GM12878 (cell line): ENCODE data around the gene TGM2. TPM values are rescaled to one million over a fixed set of nuclear protein-coding genes. Genes with fewer than 3 reads are reported as not detected.

ENCODE experiments used
- ATAC-seq: fragments of 200-7000 bp; cut with Tn5 transposase; 3 replicates; pipeline ENCODE4 v1.9.1; 2020; ENCODE audit warnings: mild to moderate bottlenecking, moderate library complexity
- BruUV-seq: library from RNA; stranded (reverse); fragments of 400-500 nt; replicated peaks from 2 replicates; lab custom pipeline; 2021; lab: Mats Ljungman, UMichigan
- CTCF ChIA-PET: fragments of 300-600 bp; sonication (Branson Sonifier 250); formaldehyde crosslinking; extraction: SDS; loops from one replicate; lab custom pipeline; 2021; ENCODE audit warnings: inconsistent platforms; lab: Yijun Ruan, JAX
- POLR2A ChIA-PET: fragments of 350-600 bp; formaldehyde crosslinking; extraction: SDS; loops from one replicate; lab custom pipeline; 2021; ENCODE audit warnings: inconsistent platforms; lab: Charles Lee
- RAD21 ChIA-PET: fragments of 300-600 bp; sonication (Branson Sonifier 250); formaldehyde crosslinking; loops from one replicate; lab custom pipeline; 2023; ENCODE audit warnings: antibody characterized with exemption; ENCODE audit not compliant: unreplicated experiment; lab: Charles Lee
- SMC1A ChIA-PET: fragments of 300-600 bp; sonication (Branson Sonifier 250); formaldehyde crosslinking; loops from one replicate; lab custom pipeline; 2023; ENCODE audit not compliant: unreplicated experiment, uncharacterized antibody; lab: Charles Lee
- DNase-seq: peaks from one replicate; pipeline ENCODE4 v3.0.0-alpha.2; 2011; ENCODE audit warnings: low read depth, low spot score
- FAIRE-seq: peaks from 3 replicates; lab custom pipeline; 2011; peaks lifted over from hg19 to GRCh38; lab: Jason Lieb, UNC
- H2AFZ ChIP-seq: 2 replicates; pipeline ENCODE4 v1.6.0; 2011; ENCODE audit warnings: low read depth, low read length, control low read depth; ENCODE audit not compliant: control insufficient read depth
- H3K27ac ChIP-seq: 2 replicates; pipeline ENCODE4 v1.5.1; 2011; ENCODE audit warnings: control low read depth; ENCODE audit not compliant: control insufficient read depth, insufficient read depth
- H3K27me3 ChIP-seq, 2 experiments: replicated peaks in 1 of 2; 2 replicates each; pipeline versions ENCODE4 v1.6.0 to v1.6.1; 2011; ENCODE audit warnings: low read length in 1 of 2; ENCODE audit not compliant: control insufficient read depth in 2 of 2, insufficient read depth in 2 of 2
- H3K36me3 ChIP-seq, 2 experiments: 2 replicates each; pipeline ENCODE4 v1.5.1; 2011; ENCODE audit warnings: low read length in 1 of 2; ENCODE audit not compliant: control insufficient read depth in 2 of 2, insufficient read depth in 2 of 2
- H3K4me1 ChIP-seq: 2 replicates; pipeline ENCODE4 v1.6.1; 2011; ENCODE audit warnings: mild to moderate bottlenecking, low read length, moderate library complexity, mixed read lengths; ENCODE audit not compliant: control insufficient read depth, insufficient read depth
- H3K4me2 ChIP-seq: 2 replicates; pipeline ENCODE4 v1.6.0; 2011; ENCODE audit warnings: control low read depth; ENCODE audit not compliant: control insufficient read depth, insufficient read depth
- H3K4me3 ChIP-seq: fragments of 200-600 bp; sonication (generic); 2 replicates; pipeline ENCODE4 v1.5.1; 2016
- H3K79me2 ChIP-seq: 2 replicates; pipeline ENCODE4 v1.6.0; 2011; ENCODE audit warnings: low read length; ENCODE audit not compliant: control insufficient read depth, insufficient read depth
- H3K9ac ChIP-seq: 2 replicates; pipeline ENCODE4 v1.8.0; 2011; ENCODE audit warnings: low read length, control low read depth, mixed read lengths; ENCODE audit not compliant: control insufficient read depth, insufficient read depth
- H3K9me3 ChIP-seq: replicated peaks from 3 replicates; pipeline ENCODE4 v1.5.1; 2011; ENCODE audit warnings: mild to moderate bottlenecking, low read length; ENCODE audit not compliant: control insufficient read depth, insufficient read depth
- H4K20me1 ChIP-seq: 2 replicates; pipeline ENCODE4 v1.6.0; 2011; ENCODE audit not compliant: control insufficient read depth, insufficient read depth
- BMI1 ChIP-seq: fragments of 450-650 bp; IDR thresholded peaks from 2 replicates; pipeline ENCODE4 v1.6.1; 2016; ENCODE audit warnings: mild to moderate bottlenecking, moderate library complexity, borderline replicate concordance
- NRF1 ChIP-seq: conservative IDR thresholded peaks from 2 replicates; pipeline ENCODE4 v1.6.1; 2011; ENCODE audit warnings: mild to moderate bottlenecking, low read depth, low read length, improper control_type of control experiment
- POLR2AphosphoS5 ChIP-seq: IDR thresholded peaks from 2 replicates; pipeline ENCODE4 v1.6.1; 2011; ENCODE audit warnings: mild to moderate bottlenecking, low read length, inconsistent platforms
- WGBS: methylation state at CpG from one replicate; pipeline ENCODE4 v1.1.6; 2016; ENCODE audit warnings: low lambda C conversion rate; ENCODE audit not compliant: insufficient replicate concordance, insufficient coverage; ENCODE audit errors: missing lambda C conversion rate; 5-methylcytosine and 5-hydroxymethylcytosine counted together
- in situ Hi-C: fragments of 300-500 bp; cut with MboI; formaldehyde crosslinking; loops from 9 replicates; pipeline ENCODE4 v1.14.3; 2018; ENCODE audit warnings: mixed read lengths
- intact Hi-C: fragments of 100-400 bp; cut with micrococcal nuclease; formaldehyde crosslinking; loops from one replicate; pipeline ENCODE4 v1.14.2; 2022; ENCODE audit not compliant: unreplicated experiment
- polyA plus RNA-seq, 11 experiments: library from polyadenylated mRNA; depleted of rRNA in 4 of 11; unstranded in 6 of 11; stranded (reverse) in 5 of 11; fragments of >200 nt; fragmentation: Nextera tagmentation in 4 of 11; fragmentation: Illumina TruSeq in 1 of 11; extraction: Ambion mirVana in 4 of 11; extraction: Trizol in 1 of 11; gene quantifications; 1 replicate in 1 of 11; 2 replicates in 10 of 11; pipeline versions ENCODE4 v1.2.1 to v1.2.3, GENCODE V29; 2011 to 2016; ENCODE audit warnings: inconsistent platforms in 2 of 11, missing spikeins in 2 of 11, low read depth in 1 of 11
- total RNA-seq, 4 experiments: library from RNA; depleted of rRNA in 3 of 4; stranded (reverse); fragments of >200 nt in 3 of 4; fragmentation: Illumina TruSeq in 1 of 4; extraction: Trizol in 1 of 4; gene quantifications; 2 replicates each; pipeline versions ENCODE4 v1.2.1 to v1.2.3, GENCODE V29; 2013 to 2021
- TF ChIP-seq, protein P1 (sequence below): fragments of 450-650 bp; formaldehyde crosslinking; IDR thresholded peaks from 2 replicates; pipeline ENCODE4 v1.4.0; 2020; ENCODE audit warnings: mild to moderate bottlenecking, moderate library complexity
- TF ChIP-seq, protein P2 (sequence below): IDR thresholded peaks from 2 replicates; pipeline ENCODE4 v1.6.1; 2012; ENCODE audit warnings: low read depth, low read length, improper control_type of control experiment

TGM2 gene
- total and polyA plus RNA-seq, 10 of the 15 experiments (the other 5 are each of a cell fraction or from before 2014, with no cell fraction given), result 0.11 to 1.9 (median 0.51) TPM

DNA sequence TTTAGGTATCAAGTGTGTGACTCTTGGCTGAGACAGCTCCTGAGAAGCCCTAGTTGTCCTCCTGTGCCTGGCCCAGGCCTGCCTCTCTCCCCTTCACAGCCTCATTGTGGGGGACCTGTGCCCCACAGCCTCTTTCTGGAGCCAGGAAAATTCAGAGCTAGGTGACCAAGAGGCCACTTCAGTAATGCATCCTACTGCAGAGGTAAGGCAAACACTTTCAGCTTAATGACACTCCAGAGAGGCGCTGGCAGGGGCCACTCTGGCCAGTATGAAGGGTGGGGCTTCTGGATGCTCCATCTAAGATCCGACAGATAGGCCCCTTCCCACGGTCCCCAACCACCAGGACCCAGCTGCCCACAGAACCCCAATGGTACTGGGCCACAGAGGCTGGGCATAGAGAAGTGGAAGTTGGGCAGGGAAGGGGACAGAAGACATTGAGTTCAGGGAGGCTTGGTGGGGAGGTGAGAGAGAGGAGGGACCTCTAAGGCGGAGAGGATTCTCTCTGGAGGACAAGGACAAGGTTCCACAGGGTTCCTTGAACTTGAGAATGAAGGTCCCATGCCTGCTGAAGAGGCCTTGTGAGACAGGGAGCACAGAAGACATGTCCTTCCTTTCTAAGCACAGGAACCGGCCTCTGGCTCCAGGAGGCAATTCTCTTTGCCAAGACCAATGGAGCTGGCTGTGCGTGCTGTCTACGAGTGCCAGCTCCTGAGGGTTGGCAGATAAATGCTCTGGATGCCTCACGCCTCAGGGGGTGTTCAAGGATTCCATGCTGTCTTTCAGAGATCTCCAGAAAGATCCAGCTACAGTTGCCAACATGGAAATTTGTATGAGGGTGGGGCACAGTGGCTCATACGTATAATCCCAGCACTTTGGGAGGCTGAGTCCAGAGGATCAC is 46.4 kb upstream of the TGM2 start (continued):
- TF ChIP-seq, protein P1, sequence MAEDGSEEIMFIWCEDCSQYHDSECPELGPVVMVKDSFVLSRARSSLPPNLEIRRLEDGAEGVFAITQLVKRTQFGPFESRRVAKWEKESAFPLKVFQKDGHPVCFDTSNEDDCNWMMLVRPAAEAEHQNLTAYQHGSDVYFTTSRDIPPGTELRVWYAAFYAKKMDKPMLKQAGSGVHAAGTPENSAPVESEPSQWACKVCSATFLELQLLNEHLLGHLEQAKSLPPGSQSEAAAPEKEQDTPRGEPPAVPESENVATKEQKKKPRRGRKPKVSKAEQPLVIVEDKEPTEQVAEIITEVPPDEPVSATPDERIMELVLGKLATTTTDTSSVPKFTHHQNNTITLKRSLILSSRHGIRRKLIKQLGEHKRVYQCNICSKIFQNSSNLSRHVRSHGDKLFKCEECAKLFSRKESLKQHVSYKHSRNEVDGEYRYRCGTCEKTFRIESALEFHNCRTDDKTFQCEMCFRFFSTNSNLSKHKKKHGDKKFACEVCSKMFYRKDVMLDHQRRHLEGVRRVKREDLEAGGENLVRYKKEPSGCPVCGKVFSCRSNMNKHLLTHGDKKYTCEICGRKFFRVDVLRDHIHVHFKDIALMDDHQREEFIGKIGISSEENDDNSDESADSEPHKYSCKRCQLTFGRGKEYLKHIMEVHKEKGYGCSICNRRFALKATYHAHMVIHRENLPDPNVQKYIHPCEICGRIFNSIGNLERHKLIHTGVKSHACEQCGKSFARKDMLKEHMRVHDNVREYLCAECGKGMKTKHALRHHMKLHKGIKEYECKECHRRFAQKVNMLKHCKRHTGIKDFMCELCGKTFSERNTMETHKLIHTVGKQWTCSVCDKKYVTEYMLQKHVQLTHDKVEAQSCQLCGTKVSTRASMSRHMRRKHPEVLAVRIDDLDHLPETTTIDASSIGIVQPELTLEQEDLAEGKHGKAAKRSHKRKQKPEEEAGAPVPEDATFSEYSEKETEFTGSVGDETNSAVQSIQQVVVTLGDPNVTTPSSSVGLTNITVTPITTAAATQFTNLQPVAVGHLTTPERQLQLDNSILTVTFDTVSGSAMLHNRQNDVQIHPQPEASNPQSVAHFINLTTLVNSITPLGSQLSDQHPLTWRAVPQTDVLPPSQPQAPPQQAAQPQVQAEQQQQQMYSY (CRISPR knock-in tag), result no peak
- TF ChIP-seq NRF1, result no peak

DNA sequence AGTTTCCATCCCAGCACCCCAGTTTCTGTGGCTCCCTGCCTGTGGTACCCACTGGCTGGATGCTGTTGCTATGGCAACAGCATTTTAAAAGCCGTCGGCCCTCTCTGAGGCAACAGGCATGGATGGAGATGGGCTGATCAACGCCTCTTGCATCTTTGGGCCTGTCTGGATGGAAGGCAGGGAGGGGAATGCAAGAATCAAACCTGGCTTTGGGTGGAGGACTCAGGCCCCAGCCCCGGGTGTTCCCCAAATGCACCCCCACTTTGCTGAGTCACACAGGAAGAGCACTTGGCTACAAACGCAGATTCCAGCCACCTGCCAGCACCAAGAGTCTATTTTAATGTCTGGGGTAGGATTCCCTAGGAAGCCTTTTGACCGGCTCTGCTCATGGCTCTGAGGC is 45.7 kb upstream of the TGM2 start:
- no peak for DNase-seq
- no peaks in the 10 kb centered on the region; a peak in 1 of 4 replicates for H3K27me3 ChIP-seq
- FAIRE-seq, result no peak
- H4K20me1 ChIP-seq, result no peaks in the 10 kb centered on the region
- BruUV-seq, result no TSS peak
- no peaks in the 10 kb centered on the region for H3K9me3 ChIP-seq
- ATAC-seq, result no peak
- H3K4me1 ChIP-seq, result no peaks in the 10 kb centered on the region
- POLR2A ChIA-PET, result no interaction called here
- H3K79me2 ChIP-seq, result no peaks in the 10 kb centered on the region
- in situ Hi-C loops (loop anchor here (5.0 kb wide), 1 partner anchor 153 kb away; no protein-coding TSS in a partner anchor), intact Hi-C loops (no loop called here)
- no peaks in the 10 kb centered on the region for H3K36me3 ChIP-seq
- no peak overlapping the region for H3K9ac ChIP-seq
- H3K27ac ChIP-seq, result no peak overlapping the region
- no peak overlapping the region for H3K4me3 ChIP-seq
- H3K4me2 ChIP-seq, result no peak overlapping the region
- H2AFZ ChIP-seq, result no peak overlapping the region
- SMC1A ChIA-PET, result interaction anchor here (0.9 to 2.7 kb wide), 2 partner anchors 9 to 11 kb away, joined by 4 to 11 read pairs; no protein-coding TSS in a partner anchor
- CTCF ChIA-PET, result interaction anchor here (2.1 to 5.1 kb wide), 2 partner anchors 10 to 137 kb away, joined by 8 to 27 read pairs; no protein-coding TSS in a partner anchor
- RAD21 ChIA-PET, result interaction anchor here (1.7 kb wide), 1 partner anchor 11 kb away, joined by 3 read pairs; no protein-coding TSS in a partner anchor
- TF ChIP-seq BMI1 (peak; percentile 26; the same call in 1 of the 2 replicates), POLR2AphosphoS5 (no peak)
- TF ChIP-seq, protein P2, sequence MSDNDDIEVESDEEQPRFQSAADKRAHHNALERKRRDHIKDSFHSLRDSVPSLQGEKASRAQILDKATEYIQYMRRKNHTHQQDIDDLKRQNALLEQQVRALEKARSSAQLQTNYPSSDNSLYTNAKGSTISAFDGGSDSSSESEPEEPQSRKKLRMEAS, result no peak
- 25% methylated on average over 6 of the region's 6 CpGs for WGBS
